ENCODE measurements around the gene SYAP1. TPM values are rescaled to one million over a fixed set of nuclear protein-coding genes. Genes with fewer than 3 reads are reported as not detected.

SYAP1 gene
- total and polyA plus RNA-seq, 4 donors, result 9.6 to 29.0 (median 21.3) TPM

Small RNAs within 50 kb of the gene (small RNA-seq; reads per million reads assigned to genes)
- gene RNU7-56P (not detected), gene RPL12P49 (not detected)

Other genes starting within 250 kb of the SYAP1 start
- not detected for gene S100G, start 69.5 kb upstream of the SYAP1 start, total RNA-seq
- not detected for gene S100G, start 69.5 kb upstream of the SYAP1 start, polyA plus RNA-seq
- gene CTPS2, start 6.9 kb upstream of the SYAP1 start, total RNA-seq, result 10 to 100 TPM; 10.5 to 11.2 TPM
- 1 to 10 TPM; 3.0 to 3.9 TPM for gene CTPS2, start 6.9 kb upstream of the SYAP1 start, polyA plus RNA-seq
- gene TXLNG, start 66.9 kb downstream of the SYAP1 start, total RNA-seq, result 1 to 10 TPM; 6.0 to 7.4 TPM
- 1 to 10 TPM; 3.7 to 4.1 TPM for gene TXLNG, start 66.9 kb downstream of the SYAP1 start, polyA plus RNA-seq
- 10 to 100 TPM; 32.5 to 77.9 TPM for gene RBBP7, start 150.8 kb downstream of the SYAP1 start, total RNA-seq
- 10 to 100 TPM; 34.0 to 37.1 TPM for gene RBBP7, start 150.8 kb downstream of the SYAP1 start, polyA plus RNA-seq
- gene REPS2, start 227.0 kb downstream of the SYAP1 start, total RNA-seq, result 10 to 100 TPM in 1 of 2 donors, 1 to 10 TPM in 1; 5.0 to 10.7 TPM
- 1 to 10 TPM; 3.5 to 7.5 TPM for gene REPS2, start 227.0 kb downstream of the SYAP1 start, polyA plus RNA-seq

Data from liver (tissue), 5 donors.